OCI-M2 (cell line): Measurements from ENCODE around the gene MAGEC2.

Experiments used
- DNase-seq: peaks from one replicate; lab custom pipeline; 2025; ENCODE audit not compliant: unreplicated experiment; lab: John Stamatoyannopoulos, UW

Gene MAGEC2

GRCh38 chrX:142204522-142205433 lies at the start of gene MAGEC2:
MAGEC2 (minus strand) TSS chrX:142205290; CDS start chrX:142203987, 1,303 bp downstream.
- DNase-seq, result no peak

DNA sequence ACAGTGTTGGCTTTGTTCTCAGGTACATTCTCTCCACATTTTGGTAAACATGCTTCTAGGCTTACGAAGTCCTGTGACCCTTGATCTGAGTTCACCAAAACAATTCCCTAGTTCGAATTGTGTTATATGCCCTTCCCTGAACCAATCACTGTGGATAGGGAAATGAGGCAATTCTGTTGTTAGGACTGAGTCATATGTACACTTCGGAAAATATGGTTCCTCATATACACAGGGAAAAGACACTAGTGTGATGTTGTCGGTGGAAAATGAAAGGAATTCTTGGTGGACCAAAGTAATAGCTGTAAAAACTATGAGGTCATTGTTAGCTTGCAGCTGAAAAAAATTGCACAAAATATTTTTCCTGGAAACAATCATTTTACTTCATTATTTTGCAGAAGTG lies 46.6 kb upstream of the MAGEC2 start:
- DNase-seq, result no peak

DNA sequence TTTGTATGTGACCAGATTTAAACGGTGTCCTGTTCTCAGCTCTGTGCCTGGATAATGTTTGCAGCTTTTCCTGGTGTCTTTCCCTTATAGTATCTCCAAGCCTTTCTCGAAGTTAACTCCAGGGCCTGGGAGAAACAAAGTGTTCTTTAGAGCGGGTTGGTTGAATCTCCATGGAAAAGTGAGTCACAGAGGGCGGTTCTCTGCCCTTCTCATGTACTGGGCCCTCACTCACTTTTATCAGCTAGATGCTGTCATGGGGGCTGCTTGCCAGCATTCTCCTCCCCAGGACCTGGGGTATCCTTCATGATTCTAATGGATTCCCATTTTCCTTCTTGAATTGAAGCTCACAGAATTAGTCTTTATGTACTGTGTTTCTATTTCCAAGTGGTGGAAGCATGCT lies 46.1 kb upstream of the MAGEC2 start:
- no peak for DNase-seq

DNA sequence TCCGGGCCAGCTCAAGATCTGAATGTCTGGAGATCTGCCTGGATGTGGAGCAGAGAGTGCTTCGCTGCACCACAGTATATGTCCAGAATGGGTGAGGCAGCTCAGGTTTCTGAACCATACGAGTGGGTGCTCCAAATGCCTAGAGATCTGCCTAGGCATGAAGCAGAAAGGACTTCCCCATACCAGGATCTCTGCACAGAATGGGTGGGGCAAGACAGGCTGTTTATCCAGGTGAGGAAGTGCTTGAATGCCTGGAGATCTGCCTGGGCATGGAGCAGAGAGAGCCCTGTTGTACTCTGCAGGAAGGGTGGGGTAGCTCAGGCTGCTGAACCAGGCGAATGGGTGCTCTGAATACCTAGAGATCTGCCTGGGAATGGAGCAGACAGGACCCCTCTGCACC lies 45.4 kb upstream of the MAGEC2 start:
- no peak for DNase-seq

DNA sequence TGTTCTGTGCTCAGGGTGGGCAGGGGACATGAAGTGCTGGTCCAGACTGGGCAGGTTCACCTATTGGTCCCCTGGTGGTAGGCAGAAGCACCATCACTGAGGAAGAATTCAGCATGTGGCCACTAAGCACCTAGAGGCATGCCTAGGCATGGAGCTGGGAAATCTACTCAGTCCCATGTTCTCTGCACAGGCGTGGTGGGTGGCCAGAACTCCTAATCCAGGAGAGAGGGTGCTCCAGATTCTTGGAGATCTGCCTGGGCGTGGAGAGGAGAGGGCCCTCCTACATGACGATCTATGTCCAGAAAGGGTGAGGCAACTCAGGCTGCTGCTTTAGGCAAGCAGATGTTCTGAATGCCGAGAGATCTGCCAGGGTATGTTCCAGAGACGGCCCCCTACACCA lies 44.6 kb upstream of the MAGEC2 start:
- DNase-seq, result no peak

DNA sequence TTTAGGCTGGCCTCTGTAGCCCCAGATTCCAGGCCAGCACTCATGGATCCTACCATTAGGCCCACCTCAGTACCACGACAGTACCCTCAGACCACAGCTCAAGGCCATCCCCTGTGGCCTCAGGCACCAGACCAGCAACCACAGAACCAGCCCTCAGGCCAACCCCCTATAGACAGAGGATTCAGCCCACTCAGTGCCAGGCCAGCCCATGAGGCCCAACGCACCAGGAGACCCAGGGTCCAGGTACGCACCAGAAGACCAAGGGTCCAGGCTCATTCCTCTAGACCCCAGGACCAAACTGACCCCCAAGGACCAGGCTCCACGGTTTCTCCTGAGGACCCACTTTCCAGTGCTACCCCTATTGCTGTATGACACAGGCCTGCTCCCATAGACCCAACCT lies 39.5 kb upstream of the MAGEC2 start:
- no peak for DNase-seq

GRCh38 chrX:142238536-142238935 lies 33.4 kb upstream of the MAGEC2 start:
- no peak for DNase-seq

DNA sequence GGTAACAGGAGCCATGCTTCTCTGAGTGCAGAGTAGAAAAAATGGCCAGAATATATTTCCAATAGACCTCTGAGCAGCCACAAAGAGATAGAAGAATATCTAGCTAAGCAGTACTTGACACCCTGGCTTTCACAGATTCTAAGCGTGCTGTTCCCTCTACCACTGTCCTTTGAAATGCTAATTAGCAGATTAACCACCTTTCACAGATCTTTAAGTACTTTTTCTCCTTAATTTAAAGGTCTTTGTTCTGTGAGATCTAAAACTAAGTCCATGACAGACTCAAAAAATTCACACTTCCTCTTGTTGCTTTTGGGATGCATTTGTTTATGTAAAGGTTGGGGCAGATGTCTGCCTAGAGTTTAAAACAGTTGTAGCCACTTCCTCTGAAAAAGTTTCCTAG lies 28.3 kb upstream of the MAGEC2 start:
- DNase-seq, result no peak

GRCh38 chrX:142214081-142214480 lies 9.0 kb upstream of the MAGEC2 start:
- DNase-seq, result no peak

DNA sequence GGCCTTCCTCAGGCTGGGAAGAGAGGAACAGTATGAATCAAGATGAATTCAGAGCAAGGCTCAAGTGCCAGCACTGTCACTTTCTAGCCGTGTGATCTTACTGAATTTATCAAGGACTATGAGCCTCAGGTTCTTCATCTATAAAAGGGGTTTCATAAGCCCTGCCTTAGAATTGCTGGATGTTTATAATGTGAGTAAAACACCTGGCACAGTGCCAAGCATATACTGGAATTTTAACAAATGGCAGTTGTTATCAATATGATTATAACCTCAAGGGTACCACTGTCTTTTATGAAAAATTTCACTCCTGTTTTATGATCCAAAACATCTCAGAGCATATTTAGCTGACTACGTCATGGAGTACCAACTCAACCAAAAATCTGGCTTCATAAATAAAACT lies 4.0 kb downstream of the MAGEC2 start:
- no peak for DNase-seq

DNA sequence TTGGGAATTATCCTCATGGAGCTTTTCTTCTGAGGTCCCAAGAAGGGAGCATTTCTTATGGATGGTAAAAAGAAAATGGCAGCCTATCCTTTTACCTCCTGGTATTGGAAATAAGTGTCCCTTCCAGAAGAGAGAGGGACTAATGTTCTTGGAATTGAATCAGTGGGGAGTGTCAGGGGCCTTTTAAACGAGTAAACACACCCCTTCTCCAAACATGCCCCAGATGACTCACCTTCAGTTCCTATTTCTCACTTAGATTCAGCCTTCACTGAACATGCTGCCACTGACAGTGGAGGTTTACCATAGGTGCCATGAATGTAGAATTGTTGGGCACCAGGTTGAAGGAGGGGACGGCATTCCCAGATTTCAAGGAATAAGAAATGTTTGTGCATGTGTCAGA lies 19.0 kb downstream of the MAGEC2 start:
- DNase-seq, result no peak

- DNase-seq, result no peak
Measured at GRCh38 chrX:142184756-142185602, 20.1 kb downstream of the MAGEC2 start.

GRCh38 chrX:142156567-142156966 lies 48.5 kb downstream of the MAGEC2 start:
- no peak for DNase-seq
